GM21619 (cell line): ENCODE data around the gene ARHGAP24.
A peak's percentile ranks its signal among the peaks of the same experiment; 100 is the strongest.

Experiments used
- ATAC-seq: cut with Tn5 transposase; IDR thresholded peaks from one replicate; pipeline ENCODE4 v1.9.1; 2021; ENCODE audit not compliant: unreplicated experiment

Gene ARHGAP24

DNA sequence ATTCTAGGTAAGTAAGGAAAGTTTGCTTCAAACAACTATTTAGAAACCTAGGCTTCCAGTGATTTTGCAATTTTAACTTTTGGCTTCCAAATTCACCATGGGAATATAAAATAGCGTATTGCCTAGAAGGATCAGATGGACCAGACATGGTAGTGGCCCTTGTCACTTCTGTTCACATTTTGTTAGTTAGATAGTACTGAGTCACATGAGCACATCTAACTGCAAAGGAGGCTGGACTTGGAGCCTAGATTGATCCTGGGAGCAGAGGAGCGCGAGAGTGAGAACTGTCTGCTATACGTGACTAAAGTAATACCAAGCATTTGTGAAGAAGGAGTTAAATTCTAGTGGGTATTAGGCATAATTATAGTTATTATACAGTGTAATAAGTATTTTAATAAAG, 102.4 kb downstream of the ARHGAP24 start:
- ATAC-seq: no peak

DNA sequence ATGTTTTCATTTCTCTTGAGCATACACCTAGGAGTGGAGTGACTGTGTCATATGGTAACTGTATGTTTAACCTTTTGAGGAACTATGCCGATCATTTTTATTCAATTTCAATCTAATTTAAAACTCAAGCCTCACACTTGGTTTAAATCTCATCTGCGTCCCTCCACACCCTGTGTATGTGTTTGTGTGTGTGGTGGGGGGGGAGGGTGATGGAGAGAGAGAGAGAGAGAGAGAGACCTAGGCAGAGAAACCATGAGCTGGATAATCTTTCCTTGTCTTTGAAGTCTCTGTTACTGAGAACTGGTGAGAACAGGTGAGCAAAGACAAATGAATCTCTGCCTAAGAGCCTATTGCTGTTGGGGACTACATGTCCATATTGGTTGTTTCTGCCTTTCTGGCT, 105.0 kb downstream of the ARHGAP24 start:
- ATAC-seq: no peak

DNA sequence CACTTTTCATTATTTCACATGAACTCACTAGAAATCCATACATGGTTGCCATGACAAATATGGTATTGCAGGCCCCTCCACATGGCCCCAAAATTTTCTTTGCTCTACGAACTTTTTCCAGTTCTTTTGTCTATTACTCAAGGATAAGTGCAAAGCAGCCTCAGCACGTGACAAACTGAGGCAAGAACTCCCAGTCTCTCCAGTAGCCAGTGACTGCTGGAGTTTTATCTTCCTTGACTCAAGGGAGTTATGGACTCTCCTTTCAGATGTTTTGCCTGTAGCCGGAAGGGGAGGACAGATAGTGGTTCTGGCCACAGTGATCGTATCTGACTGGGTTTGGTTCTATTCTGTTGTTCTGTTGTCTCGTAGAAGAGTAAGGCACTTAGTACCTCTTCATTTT, 105.5 kb downstream of the ARHGAP24 start:
- no peak for ATAC-seq

DNA sequence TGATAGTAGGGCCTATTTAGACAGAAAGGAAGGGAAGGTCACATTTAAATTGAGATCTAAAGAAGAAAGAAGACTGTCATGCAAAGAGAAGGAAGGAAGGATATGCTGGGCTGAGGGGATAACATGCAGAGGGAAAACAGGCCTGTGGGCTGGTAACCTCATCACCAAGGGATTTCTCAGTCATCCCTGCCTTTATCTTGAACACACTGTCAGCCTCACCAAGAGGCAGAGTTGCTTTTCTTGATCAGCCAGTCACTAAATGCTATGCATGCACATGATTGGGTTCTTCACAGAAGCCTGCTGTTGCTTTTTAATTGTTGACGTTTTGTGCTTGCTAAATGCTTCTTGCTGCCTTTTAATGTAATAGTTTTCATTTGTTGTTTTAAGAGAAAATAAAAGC, 113.0 kb downstream of the ARHGAP24 start:
- ATAC-seq: no peak

DNA sequence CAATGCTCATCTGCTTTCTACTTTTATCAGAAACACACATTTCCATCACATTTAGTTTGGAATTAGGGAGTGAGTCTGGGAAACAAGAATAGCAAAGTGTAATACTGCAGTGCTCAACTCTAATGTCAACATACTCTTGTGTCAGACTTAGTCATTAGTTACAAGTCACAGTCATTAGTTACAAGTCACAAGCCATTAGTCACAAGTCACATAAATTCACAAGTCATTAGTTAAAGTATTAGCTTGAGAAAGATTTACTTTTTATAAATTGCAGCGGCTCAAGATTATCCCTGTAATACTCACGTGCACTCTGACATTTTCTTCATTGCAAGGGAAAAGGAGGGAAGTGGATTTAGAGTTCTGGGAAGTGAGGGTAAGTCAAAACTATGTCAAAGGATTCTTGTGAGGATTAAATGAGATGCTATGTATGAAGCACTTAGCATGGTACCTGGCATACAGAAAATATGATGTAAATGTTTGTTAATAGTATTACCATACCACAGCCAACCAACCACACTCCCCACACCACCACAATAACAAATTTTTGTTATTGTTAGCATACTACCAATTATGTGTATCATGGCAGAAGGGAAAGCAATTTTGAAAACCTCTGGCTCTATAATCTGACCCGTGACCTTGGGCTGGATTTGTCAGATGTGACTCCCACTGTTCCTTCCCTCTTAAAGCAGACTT, 116.6 kb downstream of the ARHGAP24 start:
- no peak for ATAC-seq

DNA sequence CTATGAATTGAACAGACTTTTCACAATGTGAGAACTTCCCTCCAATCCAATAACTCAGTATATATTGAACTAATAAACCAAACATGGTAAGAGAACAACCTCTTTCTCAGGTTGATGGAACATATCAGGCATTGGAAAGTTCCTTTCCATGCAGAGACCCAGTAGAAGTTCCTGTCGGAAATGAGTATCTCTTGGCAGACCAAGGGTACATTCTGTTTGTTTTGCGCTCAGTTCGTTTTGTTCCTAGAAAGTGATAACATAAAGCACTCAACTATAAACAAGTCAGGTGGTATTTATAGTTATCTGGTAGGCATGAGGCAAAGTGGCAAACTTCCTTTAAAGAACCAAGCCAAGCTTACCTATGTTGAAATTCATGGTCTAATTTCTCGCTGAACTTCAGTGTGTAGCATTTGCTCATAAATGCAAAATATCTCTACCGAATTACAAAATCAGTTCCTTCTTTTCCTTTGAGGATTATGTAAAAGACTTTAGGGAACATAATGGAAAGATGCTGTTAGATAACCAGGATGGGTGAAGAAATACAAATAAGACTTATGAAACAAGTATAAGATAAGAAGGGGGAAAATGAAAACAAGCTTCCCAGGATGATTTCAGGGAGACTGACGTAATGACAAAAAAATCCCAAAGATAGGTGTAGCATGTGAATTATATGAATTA, 120.3 kb downstream of the ARHGAP24 start:
- no peak for ATAC-seq

DNA sequence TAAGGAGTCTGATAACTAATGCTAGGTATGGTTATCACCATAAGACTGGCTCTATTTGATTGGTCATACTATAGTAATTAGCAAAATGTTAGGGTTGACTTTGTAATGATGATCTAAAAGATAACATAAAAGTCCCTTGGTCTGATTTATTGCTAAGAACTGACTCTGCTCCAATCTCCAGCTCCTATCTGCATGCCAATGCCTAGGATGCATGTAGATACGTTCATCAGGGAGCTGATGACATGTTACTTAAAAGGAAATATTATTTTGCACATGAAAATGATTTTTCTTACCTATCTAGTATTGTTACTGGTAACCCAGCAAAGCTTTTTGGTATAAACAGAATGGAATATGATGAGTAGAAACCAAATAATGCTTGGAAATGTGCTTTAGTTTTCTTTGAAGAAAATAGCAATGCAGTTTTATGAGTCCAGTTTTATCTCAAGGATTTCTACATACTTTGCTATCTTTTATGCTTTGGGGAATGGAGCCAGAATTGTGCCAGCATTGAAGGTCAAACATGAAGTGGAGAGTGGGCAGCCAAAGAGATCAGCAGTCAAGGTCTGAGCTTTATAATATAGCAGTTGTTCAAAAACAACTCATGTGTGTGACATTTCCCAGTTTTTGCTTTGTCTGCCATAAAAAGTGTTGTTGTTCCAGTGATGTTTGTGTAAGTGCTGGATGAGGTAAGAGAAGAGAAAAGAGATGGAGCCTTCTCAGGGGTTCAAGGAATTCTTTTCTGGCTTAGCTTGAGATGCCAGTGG, 121.0 kb downstream of the ARHGAP24 start:
- no peak for ATAC-seq

DNA sequence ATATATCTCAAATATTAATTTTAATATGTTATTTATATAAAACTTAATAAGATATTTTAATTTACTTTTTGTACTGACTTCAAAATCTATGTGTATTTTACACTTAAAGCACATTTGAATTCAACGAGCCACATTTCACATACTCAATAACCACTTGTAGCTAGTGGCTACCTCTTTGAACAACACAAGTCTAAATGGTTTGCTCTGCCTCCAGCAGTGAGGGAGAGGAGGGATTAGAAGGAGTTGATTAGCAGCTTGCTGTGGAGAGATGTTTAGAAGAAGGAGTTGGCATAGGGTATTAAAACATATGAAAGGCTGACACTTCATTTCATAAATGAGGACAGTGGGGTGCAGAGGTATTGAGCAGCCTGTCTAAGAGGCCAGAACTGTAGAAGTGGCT, 124.0 kb downstream of the ARHGAP24 start:
- no peak for ATAC-seq

DNA sequence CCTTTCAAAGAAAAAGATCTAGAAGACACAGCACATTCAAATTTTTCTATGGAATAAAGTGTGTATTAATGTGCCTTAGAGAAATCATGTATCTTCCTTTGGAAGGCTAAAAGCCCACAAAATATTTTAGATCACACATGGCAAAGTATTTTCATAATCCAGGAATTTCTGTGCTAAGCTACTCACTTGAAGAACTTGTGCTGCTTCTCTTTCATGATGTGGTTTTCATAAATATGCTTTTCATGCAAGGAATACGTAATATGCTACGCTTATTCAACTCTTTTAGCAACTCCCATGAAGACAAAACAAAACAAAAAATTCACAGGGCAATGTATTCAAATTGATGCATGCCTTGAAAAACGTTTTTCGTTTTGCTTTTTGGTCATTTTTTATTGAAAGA, 125.6 kb downstream of the ARHGAP24 start:
- no peak for ATAC-seq

DNA sequence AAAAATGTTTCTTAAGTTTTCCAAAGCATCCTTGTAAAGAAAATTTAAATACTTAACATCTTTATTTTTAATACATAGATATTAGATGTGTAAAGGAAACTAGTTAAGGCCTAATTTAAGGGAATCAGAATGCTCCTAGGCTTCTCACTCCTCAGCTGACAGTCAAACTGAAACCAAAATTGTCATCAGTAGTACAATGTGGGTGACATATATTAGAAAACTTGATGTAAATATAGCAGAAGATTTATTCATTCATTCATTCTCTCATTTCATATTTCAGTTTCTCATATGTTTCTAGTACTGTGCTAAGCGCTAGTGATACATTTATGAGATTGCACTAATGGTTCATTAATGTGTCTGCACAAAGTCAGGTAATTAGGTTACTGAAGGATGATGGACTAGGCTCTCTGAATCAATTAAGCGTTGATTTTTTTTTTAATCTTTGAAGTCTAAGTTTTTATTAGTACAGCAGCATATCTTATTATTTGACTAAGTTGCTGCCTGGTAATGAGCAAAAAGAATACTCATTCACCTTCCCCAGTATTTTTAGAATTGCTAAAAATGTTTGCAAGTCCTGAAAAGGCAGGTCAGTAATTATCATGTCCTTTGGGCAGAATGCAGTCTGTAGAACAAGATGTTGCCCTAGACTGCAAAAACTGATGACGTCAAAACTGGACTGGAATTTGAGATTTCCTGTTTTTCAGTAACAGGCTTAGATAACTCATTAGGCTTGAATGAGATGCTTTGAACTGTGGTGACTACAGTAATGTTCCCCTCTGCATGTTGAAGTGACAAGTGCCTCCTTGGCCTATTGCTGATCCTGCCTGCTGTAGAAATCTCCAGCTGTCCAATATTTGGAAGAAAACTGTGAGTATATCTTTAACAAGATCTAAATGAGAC, 128.7 kb downstream of the ARHGAP24 start:
- ATAC-seq: no peak

DNA sequence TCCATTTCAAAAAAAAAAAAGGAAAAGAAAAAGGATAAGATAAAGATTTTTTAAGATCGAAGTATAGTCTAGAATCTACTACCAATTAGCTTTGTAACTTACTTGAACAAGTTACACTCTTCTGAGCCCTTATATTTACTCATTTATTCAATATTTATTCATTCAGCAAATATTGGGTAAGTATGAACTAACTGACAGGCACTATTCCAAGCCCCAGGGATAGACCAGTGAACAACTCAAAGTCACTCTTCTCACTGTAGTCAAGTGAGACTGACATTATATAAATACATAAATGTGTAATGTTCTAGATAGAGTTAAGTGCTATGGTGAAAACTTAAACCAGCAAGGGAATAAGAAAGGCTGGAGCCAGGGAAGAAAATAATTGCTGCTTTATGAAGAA, 131.6 kb downstream of the ARHGAP24 start:
- no peak for ATAC-seq

DNA sequence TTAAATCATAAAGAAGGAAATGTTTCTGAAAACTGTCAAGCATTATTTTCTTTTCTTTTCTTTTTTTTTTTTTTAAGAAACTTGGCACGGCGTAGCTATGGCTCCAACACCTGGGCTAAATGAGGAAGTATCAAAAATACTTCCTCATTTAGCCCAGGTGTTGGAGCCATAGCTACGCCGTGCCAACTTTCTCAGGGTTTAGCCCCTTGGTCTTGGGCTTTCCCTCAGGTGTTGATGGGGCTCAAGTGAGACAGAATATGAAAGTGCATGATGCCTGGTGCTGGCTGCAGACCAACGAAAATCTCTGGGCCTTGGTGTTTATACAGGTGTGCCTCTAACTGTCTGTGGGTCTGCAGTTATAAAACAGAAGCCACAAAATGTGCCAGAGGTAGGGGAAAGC, 132.7 kb downstream of the ARHGAP24 start:
- peak; percentile 40 for ATAC-seq

DNA sequence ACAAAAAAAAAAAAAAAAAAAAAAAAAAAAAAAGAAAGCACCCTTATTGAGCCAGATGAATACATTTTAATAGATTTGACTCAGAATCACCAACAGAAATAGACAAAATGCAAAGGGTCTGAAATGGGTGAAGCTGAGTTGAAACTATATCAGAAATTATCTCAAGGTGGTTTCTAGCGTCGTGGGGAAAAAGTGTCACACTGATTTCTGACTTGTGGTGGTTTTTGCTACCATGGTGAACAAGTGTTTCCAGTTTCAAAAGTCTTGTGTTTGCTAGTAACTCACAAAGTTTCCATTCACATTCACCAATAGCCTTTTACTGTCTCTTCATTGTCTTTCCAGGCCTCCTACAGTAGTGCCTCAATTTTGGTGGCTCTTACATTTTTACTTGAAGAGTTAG, 135.5 kb downstream of the ARHGAP24 start:
- ATAC-seq: peak; percentile 94

DNA sequence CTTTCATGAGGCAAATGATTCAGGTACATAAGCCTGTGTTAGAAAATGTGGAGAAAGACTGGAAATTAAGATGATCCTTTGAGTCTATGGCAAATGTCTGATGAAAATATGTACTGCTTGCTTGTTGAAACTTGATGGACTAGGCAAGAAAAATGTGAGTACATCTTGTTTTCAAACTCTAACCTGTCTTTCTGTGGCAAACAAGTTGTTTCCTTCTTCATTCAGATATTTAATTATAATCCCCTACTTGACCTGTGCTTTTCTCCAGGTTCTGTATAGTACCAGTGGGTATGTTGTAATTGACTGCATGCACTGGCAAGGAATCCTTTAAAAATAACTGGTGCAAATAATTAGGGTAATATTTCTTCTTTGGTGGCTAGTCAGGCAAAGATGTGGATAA, 136.7 kb downstream of the ARHGAP24 start:
- ATAC-seq: no peak

DNA sequence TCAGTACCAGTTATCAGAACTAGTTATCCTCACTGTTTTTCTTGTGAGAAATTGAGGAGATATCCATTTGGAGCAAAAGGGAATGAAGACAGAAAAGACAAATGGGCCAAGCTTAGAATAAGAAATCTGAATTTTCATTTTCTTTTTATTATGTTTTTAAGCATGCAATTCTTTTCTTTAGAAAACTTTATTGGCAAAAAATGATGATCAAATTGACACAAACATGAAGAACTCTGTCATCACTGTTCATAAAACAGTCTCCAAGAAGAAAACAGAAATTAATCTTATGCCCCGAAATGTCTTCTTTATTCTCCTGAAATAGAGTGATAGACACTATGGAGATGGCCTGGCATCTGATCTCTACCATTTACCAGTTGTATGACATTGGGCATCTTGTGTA, 139.0 kb downstream of the ARHGAP24 start:
- ATAC-seq: no peak

DNA sequence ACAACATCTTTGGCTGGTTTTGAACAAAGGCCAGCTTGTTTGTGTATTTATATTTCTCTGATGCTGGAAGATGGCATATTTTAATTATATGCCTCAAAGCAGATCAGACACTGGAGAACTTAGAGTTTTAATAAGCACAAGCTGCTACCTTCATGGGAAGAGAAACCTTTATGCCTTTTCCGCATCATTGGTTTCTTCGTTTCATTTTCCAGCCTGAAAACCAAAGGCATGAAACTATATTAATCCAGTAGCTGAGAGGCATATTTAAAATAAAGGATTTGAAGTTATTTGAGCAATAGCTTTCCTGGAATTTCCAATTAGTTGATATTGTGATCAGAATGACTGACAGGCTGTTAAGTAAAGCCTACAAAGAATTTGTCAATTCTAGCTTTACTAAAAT, 141.0 kb downstream of the ARHGAP24 start:
- no peak for ATAC-seq

DNA sequence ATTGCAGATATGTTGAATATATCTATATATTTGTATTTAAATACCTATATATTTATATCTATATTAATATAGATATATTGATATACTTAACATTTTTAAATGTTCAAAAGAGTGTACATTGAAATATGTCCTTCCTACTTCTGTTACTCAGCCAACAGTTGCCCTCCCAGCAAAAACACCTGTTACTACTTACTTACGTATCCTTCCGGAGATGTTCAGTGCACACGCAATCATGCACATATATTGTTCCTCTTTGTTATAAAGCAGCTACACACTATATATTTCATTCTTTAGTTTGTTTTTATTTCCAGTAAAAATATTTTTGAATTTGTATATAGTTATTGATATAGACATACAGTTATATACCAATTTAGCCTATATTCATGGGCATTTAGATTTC, 142.3 kb downstream of the ARHGAP24 start:
- no peak for ATAC-seq

DNA sequence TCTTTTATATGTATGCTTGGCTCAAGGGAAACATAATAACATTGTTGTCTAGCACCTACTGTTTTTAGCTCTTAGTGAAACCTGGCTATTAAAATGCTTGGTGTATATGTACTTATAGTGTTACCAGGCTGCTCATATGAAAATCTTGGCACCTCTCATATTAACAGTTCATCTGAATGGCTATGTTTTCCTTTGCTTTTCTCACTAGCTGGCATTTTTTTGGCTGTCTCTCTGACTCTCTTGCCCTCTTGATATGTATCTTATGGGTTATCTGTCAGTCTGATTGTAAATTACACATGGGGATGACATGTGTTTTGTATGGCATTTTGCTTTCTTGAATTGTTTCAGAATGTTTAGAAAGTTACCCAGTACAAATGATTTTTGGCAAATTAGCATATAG, 158.0 kb downstream of the ARHGAP24 start:
- no peak for ATAC-seq

DNA sequence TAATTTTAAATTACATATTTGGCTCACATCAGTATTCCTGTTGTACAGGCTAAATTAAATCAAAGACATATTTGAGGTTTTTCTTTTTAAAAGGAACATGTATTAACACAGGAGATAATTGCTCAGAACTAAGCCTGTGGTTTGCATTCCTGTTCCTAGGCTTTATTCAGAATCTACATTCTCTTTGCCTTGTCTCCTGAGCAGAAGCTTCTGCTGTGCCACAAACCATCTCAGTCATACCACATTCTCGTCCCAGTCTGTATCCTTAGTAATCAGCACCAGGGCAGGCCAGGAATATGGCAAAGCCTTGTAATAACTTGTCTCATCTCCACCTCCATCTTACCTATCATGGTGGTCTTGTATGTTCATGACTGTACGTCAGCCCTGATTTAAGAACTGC, 162.8 kb downstream of the ARHGAP24 start:
- no peak for ATAC-seq

DNA sequence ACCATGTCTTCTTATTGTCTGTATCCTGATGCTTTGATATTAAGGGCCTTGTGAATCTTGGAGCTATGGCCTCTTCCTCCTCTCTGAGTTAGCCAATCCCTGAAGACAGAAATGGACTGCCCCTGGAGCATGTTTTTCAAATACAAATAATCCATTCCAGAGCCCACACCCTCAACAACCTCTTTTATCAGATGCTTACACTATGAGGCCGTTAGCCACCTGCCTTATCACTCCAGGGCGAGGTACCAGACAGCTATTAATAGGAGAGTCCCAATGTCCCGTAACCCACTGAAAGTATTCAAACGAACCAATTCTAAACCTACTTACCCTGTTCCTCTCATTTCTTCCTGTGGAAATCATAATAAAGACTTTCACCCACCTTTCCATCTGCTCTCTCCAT, 165.0 kb downstream of the ARHGAP24 start:
- ATAC-seq: no peak
